ENCODE data around the gene RPS24. TPM values are rescaled to one million over a fixed set of nuclear protein-coding genes. Genes with fewer than 3 reads are reported as not detected.

RPS24 gene
- total and polyA plus RNA-seq, 9 of the 15 experiments (the other 6 are each of a cell fraction or from before 2014, with no cell fraction given), result 1,947 to 7,307 (median 5,944) TPM

DNA sequence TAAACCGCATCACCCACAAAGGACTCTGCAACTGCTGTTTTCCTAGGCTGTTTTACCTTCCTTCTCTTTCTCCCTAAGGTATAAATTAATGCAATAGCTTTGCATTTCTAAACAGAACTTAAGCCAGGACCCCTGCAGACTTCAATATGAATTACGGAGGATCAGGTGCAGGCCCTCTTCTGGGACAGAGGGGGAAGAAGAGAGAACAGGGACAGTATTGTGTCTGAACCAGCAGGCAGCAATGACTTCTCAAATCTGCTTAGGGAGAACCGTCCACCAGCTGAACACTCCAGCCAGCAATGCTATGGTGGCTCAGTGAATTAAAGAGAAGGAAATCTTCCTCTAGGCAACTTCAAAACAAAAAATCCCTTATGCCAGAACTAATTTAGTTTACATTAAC lies 40.0 kb upstream of the RPS24 start:
- ATAC-seq (no peak), DNase-seq (ENCODE audit: extremely low read depth in 1 of 4, low spot score in 3 of 4) (no peak), FAIRE-seq (peak; percentile 19)
- H3K9me3 ChIP-seq (replicated peaks; ENCODE audit: control insufficient read depth, insufficient read depth, low read depth, low read length), result no peaks in the 10 kb centered on the region
- H3K4me3 ChIP-seq, result no peak overlapping the region
- H3K36me3 ChIP-seq (ENCODE audit: control insufficient read depth, insufficient read depth, low read length), result peaks cover 58% of the 10 kb centered on the region
- no peaks in the 10 kb centered on the region for H3K4me1 ChIP-seq (replicated peaks in 1 of 2; ENCODE audit: control insufficient read depth in 2 of 2, insufficient read depth in 2 of 2, low read length in 2 of 2)
- H3K27ac ChIP-seq (ENCODE audit: extremely low read depth, low read depth, low read length), result no peak overlapping the region
- in situ Hi-C loops (cut with MboI), result no loop called here
- H4K20me1 ChIP-seq (replicated peaks; ENCODE audit: control insufficient read depth, insufficient read depth, low read length), result no peaks in the 10 kb centered on the region
- CTCF ChIA-PET (ENCODE audit: low intra/inter-chr PET ratio), result interaction anchor here (0.6 kb wide), 1 partner anchor 245 kb away, joined by 6 read pairs; no protein-coding TSS in a partner anchor
- WGBS (ENCODE audit: insufficient coverage, low coverage, missing lambda C conversion rate), result 92% methylated on average over 3 of the region's 3 CpGs
- H3K4me2 ChIP-seq (ENCODE audit: insufficient read depth, low read length), result no peak overlapping the region
- no TSS peak for BruUV-seq (replicated peaks)
- H3K79me2 ChIP-seq (ENCODE audit: control insufficient read depth, insufficient read depth, low read length), result no peaks in the 10 kb centered on the region
- H2AFZ ChIP-seq (ENCODE audit: low read depth, low read length), result no peak overlapping the region
- intact Hi-C loops (cut with micrococcal nuclease), result no loop called here
- H3K27me3 ChIP-seq (ENCODE audit: control insufficient read depth in 2 of 2, insufficient read depth in 2 of 2, low read length in 2 of 2), result no peaks in the 10 kb centered on the region
- no peak overlapping the region for H3K9ac ChIP-seq (ENCODE audit: insufficient read depth in 1 of 2, low read depth in 2 of 2, low read length in 2 of 2)
- POLR2A ChIA-PET, result interaction anchor here (0.6 kb wide), 1 partner anchor 431 kb away, joined by 3 read pairs; no protein-coding TSS in a partner anchor
- H3K9me1 ChIP-seq (ENCODE audit: control insufficient read depth, insufficient read depth, low read length), result no peaks in the 10 kb centered on the region
- TF ChIP-seq KDM2B (CRISPR knock-in tag; IDR thresholded peaks at IDR 0.05) (no peak), TAF1 (IDR thresholded peaks at IDR 0.05; ENCODE audit: control insufficient read depth, extremely low read depth, insufficient read depth, low read length, severe bottlenecking) (no peak), PYGO2 (tag; IDR thresholded peaks at IDR 0.05) (no peak), RBM17 (IDR thresholded peaks at IDR 0.05; ENCODE audit: borderline replicate concordance, low read depth, low read length) (no peak), ZNF79 (CRISPR knock-in tag; IDR thresholded peaks at IDR 0.05; ENCODE audit: low read depth) (no peak)
- TF ChIP-seq, protein P1, sequence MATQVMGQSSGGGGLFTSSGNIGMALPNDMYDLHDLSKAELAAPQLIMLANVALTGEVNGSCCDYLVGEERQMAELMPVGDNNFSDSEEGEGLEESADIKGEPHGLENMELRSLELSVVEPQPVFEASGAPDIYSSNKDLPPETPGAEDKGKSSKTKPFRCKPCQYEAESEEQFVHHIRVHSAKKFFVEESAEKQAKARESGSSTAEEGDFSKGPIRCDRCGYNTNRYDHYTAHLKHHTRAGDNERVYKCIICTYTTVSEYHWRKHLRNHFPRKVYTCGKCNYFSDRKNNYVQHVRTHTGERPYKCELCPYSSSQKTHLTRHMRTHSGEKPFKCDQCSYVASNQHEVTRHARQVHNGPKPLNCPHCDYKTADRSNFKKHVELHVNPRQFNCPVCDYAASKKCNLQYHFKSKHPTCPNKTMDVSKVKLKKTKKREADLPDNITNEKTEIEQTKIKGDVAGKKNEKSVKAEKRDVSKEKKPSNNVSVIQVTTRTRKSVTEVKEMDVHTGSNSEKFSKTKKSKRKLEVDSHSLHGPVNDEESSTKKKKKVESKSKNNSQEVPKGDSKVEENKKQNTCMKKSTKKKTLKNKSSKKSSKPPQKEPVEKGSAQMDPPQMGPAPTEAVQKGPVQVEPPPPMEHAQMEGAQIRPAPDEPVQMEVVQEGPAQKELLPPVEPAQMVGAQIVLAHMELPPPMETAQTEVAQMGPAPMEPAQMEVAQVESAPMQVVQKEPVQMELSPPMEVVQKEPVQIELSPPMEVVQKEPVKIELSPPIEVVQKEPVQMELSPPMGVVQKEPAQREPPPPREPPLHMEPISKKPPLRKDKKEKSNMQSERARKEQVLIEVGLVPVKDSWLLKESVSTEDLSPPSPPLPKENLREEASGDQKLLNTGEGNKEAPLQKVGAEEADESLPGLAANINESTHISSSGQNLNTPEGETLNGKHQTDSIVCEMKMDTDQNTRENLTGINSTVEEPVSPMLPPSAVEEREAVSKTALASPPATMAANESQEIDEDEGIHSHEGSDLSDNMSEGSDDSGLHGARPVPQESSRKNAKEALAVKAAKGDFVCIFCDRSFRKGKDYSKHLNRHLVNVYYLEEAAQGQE (IDR thresholded peaks at IDR 0.05; ENCODE audit: borderline replicate concordance), result no peak
- TF ChIP-seq, protein P1 (CRISPR knock-in tag; IDR thresholded peaks at IDR 0.05; ENCODE audit: low read depth), result no peak
- TF ChIP-seq, protein P2, sequence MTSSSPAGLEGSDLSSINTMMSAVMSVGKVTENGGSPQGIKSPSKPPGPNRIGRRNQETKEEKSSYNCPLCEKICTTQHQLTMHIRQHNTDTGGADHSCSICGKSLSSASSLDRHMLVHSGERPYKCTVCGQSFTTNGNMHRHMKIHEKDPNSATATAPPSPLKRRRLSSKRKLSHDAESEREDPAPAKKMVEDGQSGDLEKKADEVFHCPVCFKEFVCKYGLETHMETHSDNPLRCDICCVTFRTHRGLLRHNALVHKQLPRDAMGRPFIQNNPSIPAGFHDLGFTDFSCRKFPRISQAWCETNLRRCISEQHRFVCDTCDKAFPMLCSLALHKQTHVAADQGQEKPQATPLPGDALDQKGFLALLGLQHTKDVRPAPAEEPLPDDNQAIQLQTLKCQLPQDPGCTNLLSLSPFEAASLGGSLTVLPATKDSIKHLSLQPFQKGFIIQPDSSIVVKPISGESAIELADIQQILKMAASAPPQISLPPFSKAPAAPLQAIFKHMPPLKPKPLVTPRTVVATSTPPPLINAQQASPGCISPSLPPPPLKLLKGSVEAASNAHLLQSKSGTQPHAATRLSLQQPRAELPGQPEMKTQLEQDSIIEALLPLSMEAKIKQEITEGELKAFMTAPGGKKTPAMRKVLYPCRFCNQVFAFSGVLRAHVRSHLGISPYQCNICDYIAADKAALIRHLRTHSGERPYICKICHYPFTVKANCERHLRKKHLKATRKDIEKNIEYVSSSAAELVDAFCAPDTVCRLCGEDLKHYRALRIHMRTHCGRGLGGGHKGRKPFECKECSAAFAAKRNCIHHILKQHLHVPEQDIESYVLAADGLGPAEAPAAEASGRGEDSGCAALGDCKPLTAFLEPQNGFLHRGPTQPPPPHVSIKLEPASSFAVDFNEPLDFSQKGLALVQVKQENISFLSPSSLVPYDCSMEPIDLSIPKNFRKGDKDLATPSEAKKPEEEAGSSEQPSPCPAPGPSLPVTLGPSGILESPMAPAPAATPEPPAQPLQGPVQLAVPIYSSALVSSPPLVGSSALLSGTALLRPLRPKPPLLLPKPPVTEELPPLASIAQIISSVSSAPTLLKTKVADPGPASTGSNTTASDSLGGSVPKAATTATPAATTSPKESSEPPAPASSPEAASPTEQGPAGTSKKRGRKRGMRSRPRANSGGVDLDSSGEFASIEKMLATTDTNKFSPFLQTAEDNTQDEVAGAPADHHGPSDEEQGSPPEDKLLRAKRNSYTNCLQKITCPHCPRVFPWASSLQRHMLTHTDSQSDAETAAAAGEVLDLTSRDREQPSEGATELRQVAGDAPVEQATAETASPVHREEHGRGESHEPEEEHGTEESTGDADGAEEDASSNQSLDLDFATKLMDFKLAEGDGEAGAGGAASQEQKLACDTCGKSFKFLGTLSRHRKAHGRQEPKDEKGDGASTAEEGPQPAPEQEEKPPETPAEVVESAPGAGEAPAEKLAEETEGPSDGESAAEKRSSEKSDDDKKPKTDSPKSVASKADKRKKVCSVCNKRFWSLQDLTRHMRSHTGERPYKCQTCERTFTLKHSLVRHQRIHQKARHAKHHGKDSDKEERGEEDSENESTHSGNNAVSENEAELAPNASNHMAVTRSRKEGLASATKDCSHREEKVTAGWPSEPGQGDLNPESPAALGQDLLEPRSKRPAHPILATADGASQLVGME (CRISPR knock-in tag; IDR thresholded peaks at IDR 0.05), result no peak

Data from K562 (cell line).